Measurements from ENCODE around the gene DLG4. TPM values are rescaled to one million over a fixed set of nuclear protein-coding genes. Genes with fewer than 3 reads are reported as not detected.

DLG4 gene
- total RNA-seq, 1 donor from 2014 or later, result 6.1 TPM

- Histone ChIP-seq H3K4me3 (ENCODE audit: low read depth, low read length) (no peak overlapping the region), H3K36me3 (ENCODE audit: control insufficient read depth, insufficient read depth, low read length) (peaks cover 1% of the 10 kb centered on the region), H3K27me3 (ENCODE audit: control insufficient read depth, insufficient read depth, low read length) (no peaks in the 10 kb centered on the region)
- TF ChIP-seq CTCF (IDR thresholded peaks at IDR 0.05; ENCODE audit: insufficient read depth, low read length, poor library complexity, severe bottlenecking), result no peak
- DNase-seq (ENCODE audit: low read depth), result no peak
Measured at GRCh38 chr17:7191571-7192270, 27.9 kb downstream of the DLG4 start.

GRCh38 chr17:7191069-7191468 is 28.6 kb downstream of the DLG4 start:
- no peak overlapping the region for H3K4me3 ChIP-seq (ENCODE audit: low read depth, low read length)
- no peak for DNase-seq (ENCODE audit: low read depth)

GRCh38 chr17:7190276-7190917 is 29.2 kb downstream of the DLG4 start:
- H3K36me3 ChIP-seq (ENCODE audit: control insufficient read depth, insufficient read depth, low read length), result no peaks in the 10 kb centered on the region
- no peak overlapping the region for H3K4me3 ChIP-seq (ENCODE audit: low read depth, low read length)
- no peak for DNase-seq (ENCODE audit: low read depth)
- no peak for TF ChIP-seq CTCF (IDR thresholded peaks at IDR 0.05; ENCODE audit: insufficient read depth, low read length, poor library complexity, severe bottlenecking)
- no peaks in the 10 kb centered on the region for H3K27me3 ChIP-seq (ENCODE audit: control insufficient read depth, insufficient read depth, low read length)

More at GRCh38 chr17:7191069-7191468, 28.6 kb downstream of the DLG4 start:
- peaks cover 1% of the 10 kb centered on the region for H3K36me3 ChIP-seq (ENCODE audit: control insufficient read depth, insufficient read depth, low read length)
- no peak for TF ChIP-seq CTCF (IDR thresholded peaks at IDR 0.05; ENCODE audit: insufficient read depth, low read length, poor library complexity, severe bottlenecking)
- no peaks in the 10 kb centered on the region for H3K27me3 ChIP-seq (ENCODE audit: control insufficient read depth, insufficient read depth, low read length)

GRCh38 chr17:7186241-7186640 is 33.4 kb downstream of the DLG4 start:
- H3K36me3 ChIP-seq (ENCODE audit: control insufficient read depth, insufficient read depth, low read length), result no peaks in the 10 kb centered on the region
- peak; percentile 21 for TF ChIP-seq CTCF (IDR thresholded peaks at IDR 0.05; ENCODE audit: insufficient read depth, low read length, poor library complexity, severe bottlenecking)
- H3K4me3 ChIP-seq (ENCODE audit: low read depth, low read length), result no peak overlapping the region
- no peak for DNase-seq (ENCODE audit: low read depth)
- H3K27me3 ChIP-seq (ENCODE audit: control insufficient read depth, insufficient read depth, low read length), result no peaks in the 10 kb centered on the region

GRCh38 chr17:7184647-7185046 is 35.0 kb downstream of the DLG4 start:
- TF ChIP-seq CTCF (IDR thresholded peaks at IDR 0.05; ENCODE audit: insufficient read depth, low read length, poor library complexity, severe bottlenecking), result no peak
- no peaks in the 10 kb centered on the region for H3K36me3 ChIP-seq (ENCODE audit: control insufficient read depth, insufficient read depth, low read length)
- H3K4me3 ChIP-seq (ENCODE audit: low read depth, low read length), result no peak overlapping the region

More at GRCh38 chr17:7184647-7185046, 35.0 kb downstream of the DLG4 start:
- no peak for DNase-seq (ENCODE audit: low read depth)
- no peaks in the 10 kb centered on the region for H3K27me3 ChIP-seq (ENCODE audit: control insufficient read depth, insufficient read depth, low read length)
